Peyer's patch (tissue), 4 donors: ENCODE data around the gene NRXN3. TPM values are rescaled to one million over a fixed set of nuclear protein-coding genes. Genes with fewer than 3 reads are reported as not detected.

ENCODE experiments used
- DNase-seq, 3 donors: peaks; one replicate each; pipeline ENCODE4 v3.0.0-alpha.2; 2017 to 2019
- H3K27ac ChIP-seq, 4 donors: fragments of 200-600 bp; sonication (generic); one replicate each; pipeline ENCODE4 v1.5.1; 2016 to 2019
- H3K27me3 ChIP-seq, 2 donors: fragments of 200-600 bp; sonication (generic); one replicate each; pipeline ENCODE4 v1.5.1; 2019
- H3K36me3 ChIP-seq, 3 donors: fragments of 200-600 bp; sonication (generic); one replicate each; pipeline ENCODE4 v1.5.1; 2016 to 2019
- H3K4me1 ChIP-seq, 4 donors: fragments of 200-600 bp; sonication (generic); one replicate each; pipeline ENCODE4 v1.5.1; 2016 to 2019
- H3K4me3 ChIP-seq, 4 donors: fragments of 200-600 bp; sonication (generic); 1 replicate in 3 of 4; 2 replicates in 1 of 4; pipeline ENCODE4 v1.5.1; 2016 to 2019; ENCODE audit warnings: mild to moderate bottlenecking in 1 of 4
- H3K9me3 ChIP-seq, 4 donors: fragments of 200-600 bp; sonication (generic); one replicate each; pipeline ENCODE4 v1.5.1; 2016 to 2019; ENCODE audit warnings: mild to moderate bottlenecking in 1 of 4
- POLR2A ChIP-seq, 2 donors: fragments of 450-650 bp; IDR thresholded peaks; one replicate each; pipeline ENCODE4 v1.5.1; 2017; ENCODE audit warnings: antibody characterized with exemption in 2 of 2, mild to moderate bottlenecking in 2 of 2, moderate library complexity in 2 of 2
- total RNA-seq, 4 donors: library from RNA; depleted of rRNA; stranded (reverse); fragments of >200 nt; gene quantifications; one replicate each; pipeline ENCODE4 v1.1.0, GENCODE V29; 2016
- TF ChIP-seq, protein P1 (sequence below), 6 experiments: fragments of 450-650 bp in 4 of 6; fragments of 200-600 bp in 2 of 6; sonication (generic) in 1 of 6; IDR thresholded peaks; one replicate each; pipeline ENCODE4 v1.5.1; 2017 to 2019; ENCODE audit warnings: antibody characterized with exemption in 6 of 6, mild to moderate bottlenecking in 3 of 6, moderate library complexity in 1 of 6

NRXN3 gene
- total RNA-seq, 4 donors from 2014 or later, result 1.6 to 10.2 (median 4.4) TPM

GRCh38 chr14:79082883-79083282 lies 912.7 kb downstream of the NRXN3 start:
- no peak for DNase-seq
- H3K4me1 ChIP-seq, result no peaks in the 10 kb centered on the region

GRCh38 chr14:79083356-79083755 lies 913.2 kb downstream of the NRXN3 start:
- Histone ChIP-seq H3K27me3 (no peaks in the 10 kb centered on the region), H3K4me3 (no peak overlapping the region), H3K27ac (no peak overlapping the region), H3K4me1 (no peaks in the 10 kb centered on the region), H3K9me3 (no peaks in the 10 kb centered on the region), H3K36me3 (no peaks in the 10 kb centered on the region)
- no peak for TF ChIP-seq POLR2A (IDR thresholded peaks at IDR 0.05)
- TF ChIP-seq, protein P1, sequence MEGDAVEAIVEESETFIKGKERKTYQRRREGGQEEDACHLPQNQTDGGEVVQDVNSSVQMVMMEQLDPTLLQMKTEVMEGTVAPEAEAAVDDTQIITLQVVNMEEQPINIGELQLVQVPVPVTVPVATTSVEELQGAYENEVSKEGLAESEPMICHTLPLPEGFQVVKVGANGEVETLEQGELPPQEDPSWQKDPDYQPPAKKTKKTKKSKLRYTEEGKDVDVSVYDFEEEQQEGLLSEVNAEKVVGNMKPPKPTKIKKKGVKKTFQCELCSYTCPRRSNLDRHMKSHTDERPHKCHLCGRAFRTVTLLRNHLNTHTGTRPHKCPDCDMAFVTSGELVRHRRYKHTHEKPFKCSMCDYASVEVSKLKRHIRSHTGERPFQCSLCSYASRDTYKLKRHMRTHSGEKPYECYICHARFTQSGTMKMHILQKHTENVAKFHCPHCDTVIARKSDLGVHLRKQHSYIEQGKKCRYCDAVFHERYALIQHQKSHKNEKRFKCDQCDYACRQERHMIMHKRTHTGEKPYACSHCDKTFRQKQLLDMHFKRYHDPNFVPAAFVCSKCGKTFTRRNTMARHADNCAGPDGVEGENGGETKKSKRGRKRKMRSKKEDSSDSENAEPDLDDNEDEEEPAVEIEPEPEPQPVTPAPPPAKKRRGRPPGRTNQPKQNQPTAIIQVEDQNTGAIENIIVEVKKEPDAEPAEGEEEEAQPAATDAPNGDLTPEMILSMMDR (IDR thresholded peaks at IDR 0.05), result no peak
- no peak for DNase-seq

More at GRCh38 chr14:79082883-79083282, 912.7 kb downstream of the NRXN3 start:
- no peaks in the 10 kb centered on the region for H3K36me3 ChIP-seq
- no peak for TF ChIP-seq POLR2A (IDR thresholded peaks at IDR 0.05)
- TF ChIP-seq, protein P1 (IDR thresholded peaks at IDR 0.05), result no peak
- H3K27me3 ChIP-seq, result no peaks in the 10 kb centered on the region
- H3K27ac ChIP-seq, result no peak overlapping the region
- no peak overlapping the region for H3K4me3 ChIP-seq
- no peaks in the 10 kb centered on the region for H3K9me3 ChIP-seq

DNA sequence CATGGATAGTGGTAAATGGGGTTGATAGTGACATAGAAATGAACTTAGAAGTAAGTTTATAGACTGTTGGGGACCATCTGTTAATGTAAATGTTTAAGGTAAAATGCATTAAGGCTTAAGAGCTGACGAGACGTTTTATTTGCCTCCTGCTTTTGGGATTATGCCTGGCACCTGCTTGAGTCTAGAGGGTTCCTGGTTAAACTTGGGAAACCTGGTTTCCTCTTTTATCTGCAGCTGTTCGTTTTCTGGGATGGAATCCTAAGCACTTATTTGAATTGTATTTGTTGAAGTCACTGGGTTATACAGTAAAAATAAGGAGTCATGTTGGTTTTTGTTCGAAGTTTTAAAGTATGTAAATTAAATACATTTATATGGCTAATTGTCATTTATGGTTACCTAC lies 914.7 kb downstream of the NRXN3 start:
- DNase-seq, result no peak
- no peaks in the 10 kb centered on the region for H3K27me3 ChIP-seq

DNA sequence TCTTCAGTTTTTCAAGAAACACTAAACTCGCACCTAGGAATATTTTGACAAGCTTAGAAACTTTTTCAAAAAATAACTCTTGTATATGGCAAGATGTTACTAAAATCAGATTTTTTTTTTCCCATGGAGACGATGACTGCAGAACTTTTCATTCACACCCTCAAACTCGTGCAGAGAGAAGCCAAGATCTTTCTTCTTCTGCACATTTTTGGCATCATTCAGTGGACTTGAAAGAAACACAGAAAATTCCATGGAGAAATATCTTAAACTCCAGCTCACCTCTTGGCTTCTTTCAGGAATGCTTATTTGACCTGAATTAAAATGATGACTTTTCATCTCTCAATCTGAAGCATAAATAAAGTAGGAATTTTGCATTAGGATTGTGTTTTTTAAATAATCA lies 919.4 kb downstream of the NRXN3 start:
- DNase-seq, result no peak
- Histone ChIP-seq H3K27ac (no peak overlapping the region), H3K4me3 (no peak overlapping the region), H3K9me3 (no peaks in the 10 kb centered on the region), H3K36me3 (no peaks in the 10 kb centered on the region), H3K27me3 (no peaks in the 10 kb centered on the region), H3K4me1 (no peaks in the 10 kb centered on the region)
- no peak for TF ChIP-seq POLR2A (IDR thresholded peaks at IDR 0.05)

More for the DNA sequence above, 914.7 kb downstream of the NRXN3 start:
- Histone ChIP-seq H3K4me1 (no peaks in the 10 kb centered on the region), H3K9me3 (no peaks in the 10 kb centered on the region), H3K36me3 (no peaks in the 10 kb centered on the region), H3K4me3 (no peak overlapping the region), H3K27ac (no peak overlapping the region)
- no peak for TF ChIP-seq POLR2A (IDR thresholded peaks at IDR 0.05)
- TF ChIP-seq, protein P1 (IDR thresholded peaks at IDR 0.05), result no peak

DNA sequence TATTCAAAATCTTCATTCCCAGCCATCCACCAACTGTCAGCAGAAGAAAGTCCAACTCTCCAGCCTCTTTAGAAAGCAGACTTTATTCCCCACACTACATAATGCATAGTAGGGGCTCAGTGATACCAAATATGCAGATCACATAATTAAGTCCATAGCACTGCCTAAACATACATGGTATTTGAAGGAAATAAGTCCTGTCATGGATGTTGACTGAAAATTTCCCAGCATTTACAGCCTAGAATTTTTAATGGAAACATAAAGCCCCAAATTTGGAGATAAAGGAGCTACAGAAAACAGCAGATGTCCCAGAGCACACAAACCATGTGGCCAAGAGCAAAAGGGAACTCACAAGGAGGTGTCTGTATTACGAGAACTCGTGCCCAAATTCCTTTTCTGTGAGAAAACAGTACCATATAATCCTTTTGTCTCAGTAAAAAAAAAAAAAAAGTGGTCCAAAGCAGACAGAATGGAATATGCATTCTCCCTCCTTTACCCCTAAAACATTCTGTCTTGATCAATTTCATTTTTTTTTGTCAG lies 920.5 kb downstream of the NRXN3 start:
- no peak for DNase-seq
- H3K27ac ChIP-seq, result no peak overlapping the region
- TF ChIP-seq, protein P1 (IDR thresholded peaks at IDR 0.05), result no peak
- no peak for TF ChIP-seq POLR2A (IDR thresholded peaks at IDR 0.05)
- H3K4me3 ChIP-seq, result no peak overlapping the region
- H3K4me1 ChIP-seq, result no peaks in the 10 kb centered on the region
- no peaks in the 10 kb centered on the region for H3K36me3 ChIP-seq
- no peaks in the 10 kb centered on the region for H3K27me3 ChIP-seq
- no peaks in the 10 kb centered on the region for H3K9me3 ChIP-seq

GRCh38 chr14:79091381-79091963 lies 921.3 kb downstream of the NRXN3 start:
- Histone ChIP-seq H3K36me3 (no peaks in the 10 kb centered on the region), H3K4me1 (no peaks in the 10 kb centered on the region), H3K9me3 (no peaks in the 10 kb centered on the region), H3K27ac (no peak overlapping the region), H3K4me3 (no peak overlapping the region), H3K27me3 (no peaks in the 10 kb centered on the region)
- no peak for TF ChIP-seq POLR2A (IDR thresholded peaks at IDR 0.05)
- TF ChIP-seq, protein P1 (IDR thresholded peaks at IDR 0.05), result no peak
- DNase-seq, result no peak
